ENCODE data around the gene RBM38.

DNA sequence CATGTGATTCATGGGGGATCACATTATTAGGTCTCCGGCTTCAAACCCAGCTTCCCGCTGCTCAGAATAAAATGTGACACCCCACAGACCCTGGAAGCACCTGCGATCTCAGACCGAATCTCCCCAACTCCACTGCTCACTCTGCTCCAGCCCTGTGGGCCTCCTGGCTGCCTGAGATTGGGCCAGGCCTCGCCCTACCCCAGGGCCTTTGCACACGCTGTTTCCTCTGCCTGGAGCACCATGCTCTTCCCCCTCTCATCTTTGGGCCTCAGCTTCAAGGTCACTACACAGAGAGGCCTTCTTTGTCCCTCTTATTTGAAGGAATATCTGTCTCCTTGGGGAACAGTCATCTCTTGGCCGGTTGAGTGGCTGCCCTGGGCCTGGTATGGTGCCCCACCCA lies 48.8 kb downstream of the RBM38 start:
- TF ChIP-seq CTCF (conservative IDR thresholded peaks at IDR 0.05; ENCODE audit: low read length) (no peak), EZH2phosphoT487 (IDR thresholded peaks at IDR 0.05; ENCODE audit: borderline replicate concordance) (no peak)
